Measurements from ENCODE around the gene SEMA3D. TPM values are rescaled to one million over a fixed set of nuclear protein-coding genes. Genes with fewer than 3 reads are reported as not detected.

SEMA3D gene
- total and polyA plus RNA-seq, 10 donors: 4.6 to 210 (median 116) TPM

DNA sequence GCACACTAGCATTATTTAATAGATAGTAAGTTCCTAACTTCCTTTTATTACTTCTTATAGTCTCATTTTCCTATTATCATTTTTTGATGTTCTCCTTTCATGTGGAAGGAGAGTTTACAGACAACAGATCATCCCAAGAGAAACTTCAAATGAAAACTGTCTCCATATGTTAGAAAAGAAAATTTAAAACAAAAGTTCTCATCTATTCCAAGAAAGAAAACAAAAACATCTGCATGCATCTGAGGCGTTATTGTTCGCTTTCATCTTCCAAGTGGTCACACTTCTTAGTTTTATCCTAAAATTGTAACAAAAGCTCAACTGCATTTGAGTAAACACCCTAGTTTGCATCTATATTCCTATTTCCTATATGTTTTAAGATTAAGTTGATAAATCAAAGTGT, 126.2 kb downstream of the SEMA3D start:
- WGBS, 5 donors: 88 to 97% (median 92%) methylated on average over 2 of the region's 2 CpGs
- H3K4me1 ChIP-seq: peaks cover 0 to 6% (median 0%) of the 10 kb centered on the region in 6 donors
- no peak overlapping the region for H3K4me3 ChIP-seq
- H3K9me3 ChIP-seq: no peaks in the 10 kb centered on the region
- intact Hi-C loops (cut with DNase I; ENCODE audit: low total_unique reads): loop anchor here (2.0 kb wide), 1 partner anchor 78 kb away; no protein-coding TSS in a partner anchor
- TF ChIP-seq POLR2A (IDR thresholded peaks at IDR 0.05) (no peak), POLR2AphosphoS5 (IDR thresholded peaks at IDR 0.05) (no peak)
- TF ChIP-seq, protein P1, sequence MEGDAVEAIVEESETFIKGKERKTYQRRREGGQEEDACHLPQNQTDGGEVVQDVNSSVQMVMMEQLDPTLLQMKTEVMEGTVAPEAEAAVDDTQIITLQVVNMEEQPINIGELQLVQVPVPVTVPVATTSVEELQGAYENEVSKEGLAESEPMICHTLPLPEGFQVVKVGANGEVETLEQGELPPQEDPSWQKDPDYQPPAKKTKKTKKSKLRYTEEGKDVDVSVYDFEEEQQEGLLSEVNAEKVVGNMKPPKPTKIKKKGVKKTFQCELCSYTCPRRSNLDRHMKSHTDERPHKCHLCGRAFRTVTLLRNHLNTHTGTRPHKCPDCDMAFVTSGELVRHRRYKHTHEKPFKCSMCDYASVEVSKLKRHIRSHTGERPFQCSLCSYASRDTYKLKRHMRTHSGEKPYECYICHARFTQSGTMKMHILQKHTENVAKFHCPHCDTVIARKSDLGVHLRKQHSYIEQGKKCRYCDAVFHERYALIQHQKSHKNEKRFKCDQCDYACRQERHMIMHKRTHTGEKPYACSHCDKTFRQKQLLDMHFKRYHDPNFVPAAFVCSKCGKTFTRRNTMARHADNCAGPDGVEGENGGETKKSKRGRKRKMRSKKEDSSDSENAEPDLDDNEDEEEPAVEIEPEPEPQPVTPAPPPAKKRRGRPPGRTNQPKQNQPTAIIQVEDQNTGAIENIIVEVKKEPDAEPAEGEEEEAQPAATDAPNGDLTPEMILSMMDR (IDR thresholded peaks at IDR 0.05 in 8 of 11, conservative IDR thresholded peaks at IDR 0.05 in 3 of 11): no peak
- H3K27ac ChIP-seq: peak overlapping the region in 1 of 8 donors; percentile 66
- DNase-seq: no peak
- H3K27me3 ChIP-seq (replicated peaks in 1 of 7): no peaks in the 10 kb centered on the region
- peaks cover 0 to 11% (median 0%) of the 10 kb centered on the region in 6 donors for H3K36me3 ChIP-seq

DNA sequence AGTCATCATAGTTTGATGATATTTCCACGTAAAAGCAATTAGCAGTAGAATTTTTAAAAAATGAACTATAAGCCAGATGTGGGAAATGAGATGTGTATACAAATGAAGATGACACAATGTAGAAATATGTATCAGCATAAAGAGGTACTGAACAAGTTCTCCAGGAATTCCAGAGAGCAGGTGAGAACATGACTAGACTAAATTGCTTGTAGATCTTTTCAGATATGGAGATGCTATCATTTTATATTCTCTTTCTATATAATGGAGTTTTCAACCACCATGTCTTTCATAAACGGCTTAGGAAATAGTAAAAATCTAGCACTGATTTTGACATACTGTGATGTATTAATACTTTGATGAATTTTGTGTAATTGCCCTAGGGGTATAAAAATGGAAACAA, 130.9 kb downstream of the SEMA3D start:
- Histone ChIP-seq H3K4me1 (peaks cover 0 to 4% (median 0%) of the 10 kb centered on the region in 6 donors), H3K9me3 (no peaks in the 10 kb centered on the region), H3K4me3 (no peak overlapping the region), H3K36me3 (peaks cover 0 to 6% (median 0%) of the 10 kb centered on the region in 6 donors), H3K27ac (no peak overlapping the region), H3K27me3 (replicated peaks in 1 of 7) (no peaks in the 10 kb centered on the region)
- DNase-seq: no peak
- TF ChIP-seq, protein P1 (IDR thresholded peaks at IDR 0.05 in 8 of 11, conservative IDR thresholded peaks at IDR 0.05 in 3 of 11): no peak
- TF ChIP-seq POLR2A (IDR thresholded peaks at IDR 0.05): no peak
- no peak for TF ChIP-seq POLR2AphosphoS5 (IDR thresholded peaks at IDR 0.05)
- intact Hi-C loops (cut with DNase I; ENCODE audit: low total_unique reads): no loop called here
- 84 to 97% (median 91%) methylated on average over 2 of the region's 2 CpGs for WGBS, 5 donors

DNA sequence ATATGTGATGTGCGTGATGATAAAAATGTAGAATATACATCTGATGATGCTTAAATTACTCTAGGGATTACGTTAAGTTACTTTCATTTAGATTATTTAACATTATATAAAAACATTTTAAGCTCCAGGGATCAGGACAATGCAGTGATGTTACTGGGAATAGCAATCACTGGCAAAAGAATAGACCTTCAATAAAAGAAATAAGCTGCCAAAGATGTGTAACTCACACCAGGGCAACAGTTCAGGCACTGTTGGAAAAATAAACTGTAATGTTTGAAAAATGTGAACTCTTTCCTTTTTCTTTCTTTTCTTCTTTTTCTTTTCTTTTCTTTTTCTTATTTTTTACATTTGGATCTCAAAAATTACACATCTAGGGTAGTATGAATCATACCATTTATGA, 131.7 kb downstream of the SEMA3D start:
- no peak overlapping the region for H3K27ac ChIP-seq
- 79 to 91% (median 83%) methylated on average over 2 of the region's 2 CpGs for WGBS, 5 donors
- no peak overlapping the region for H3K4me3 ChIP-seq
- intact Hi-C loops (cut with DNase I; ENCODE audit: low total_unique reads): no loop called here
- H3K27me3 ChIP-seq (replicated peaks in 1 of 7): no peaks in the 10 kb centered on the region
- peaks cover 0 to 6% (median 0%) of the 10 kb centered on the region in 6 donors for H3K4me1 ChIP-seq
- TF ChIP-seq, protein P1 (IDR thresholded peaks at IDR 0.05 in 8 of 11, conservative IDR thresholded peaks at IDR 0.05 in 3 of 11): no peak
- no peak for TF ChIP-seq POLR2AphosphoS5 (IDR thresholded peaks at IDR 0.05)
- no peak for TF ChIP-seq POLR2A (IDR thresholded peaks at IDR 0.05)
- H3K9me3 ChIP-seq: no peaks in the 10 kb centered on the region
- DNase-seq: no peak
- H3K36me3 ChIP-seq: peaks cover 0 to 6% (median 0%) of the 10 kb centered on the region in 6 donors

DNA sequence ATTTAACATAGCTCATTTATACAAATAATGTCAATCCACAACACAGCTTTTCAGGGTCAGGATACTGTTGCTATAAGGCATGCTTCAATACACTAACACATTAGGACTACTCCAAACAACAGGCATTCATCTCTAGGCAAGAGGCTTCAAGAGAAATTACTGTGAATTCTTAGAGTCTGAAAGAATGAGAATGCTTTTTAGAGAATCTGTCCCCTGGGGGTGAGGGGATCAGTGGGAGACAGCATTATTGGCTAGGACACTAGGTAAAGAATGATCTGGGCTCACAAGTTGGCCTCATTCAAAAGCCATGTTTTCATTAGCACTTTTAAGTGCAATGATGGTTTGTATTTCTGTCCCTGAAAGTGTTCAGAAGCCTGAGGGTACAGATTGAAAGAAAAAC, 132.6 kb downstream of the SEMA3D start:
- Histone ChIP-seq H3K4me3 (no peak overlapping the region), H3K36me3 (peaks cover 0 to 6% (median 0%) of the 10 kb centered on the region in 6 donors), H3K9me3 (no peaks in the 10 kb centered on the region), H3K27me3 (replicated peaks in 1 of 7) (no peaks in the 10 kb centered on the region), H3K4me1 (peaks cover 0 to 10% (median 0%) of the 10 kb centered on the region in 6 donors), H3K27ac (no peak overlapping the region)
- intact Hi-C loops (cut with DNase I; ENCODE audit: low total_unique reads): no loop called here
- TF ChIP-seq POLR2A (IDR thresholded peaks at IDR 0.05) (no peak), POLR2AphosphoS5 (IDR thresholded peaks at IDR 0.05) (no peak)
- TF ChIP-seq, protein P1 (IDR thresholded peaks at IDR 0.05 in 8 of 11, conservative IDR thresholded peaks at IDR 0.05 in 3 of 11): no peak
- no peak for DNase-seq

All from spleen (tissue), 11 donors.